Cortex of kidney (tissue), 1 donor: Measurements from ENCODE around the gene CCDC195.
"Not testable (repeated sequence)": the region's sequence is repeated elsewhere in the genome, so short reads cannot be mapped to it uniquely, and the experiment has no call there.

ENCODE experiments used
- DNase-seq: peaks from one replicate; lab custom pipeline; 2025; lab: John Stamatoyannopoulos, UW

CCDC195 gene

GRCh38 chr2:224690868-224691267, 25.3 kb downstream of the CCDC195 start:
- no peak for DNase-seq

- no peak for DNase-seq
These were observed 26.6 kb downstream of the CCDC195 start for GRCh38 chr2:224689539-224689938.

GRCh38 chr2:224688997-224689396, 27.2 kb downstream of the CCDC195 start:
- no peak for DNase-seq

GRCh38 chr2:224687156-224687555, 29.0 kb downstream of the CCDC195 start:
- DNase-seq: no peak

GRCh38 chr2:224685121-224685520, 31.0 kb downstream of the CCDC195 start:
- no peak for DNase-seq

- no peak for DNase-seq
These were observed 34.0 kb downstream of the CCDC195 start for GRCh38 chr2:224682134-224682533.

GRCh38 chr2:224671731-224672130, 44.4 kb downstream of the CCDC195 start:
- DNase-seq: no peak

GRCh38 chr2:224670203-224670602, 46.0 kb downstream of the CCDC195 start:
- DNase-seq: no peak

- no peak for DNase-seq
These were observed 46.7 kb downstream of the CCDC195 start for GRCh38 chr2:224669449-224669848.

- DNase-seq: no peak
These were observed 47.8 kb downstream of the CCDC195 start for GRCh38 chr2:224668123-224668909.

GRCh38 chr2:224666951-224667553, 49.1 kb downstream of the CCDC195 start:
- no peak for DNase-seq

GRCh38 chr2:224663322-224663721, 52.8 kb downstream of the CCDC195 start:
- not testable (repeated sequence) for DNase-seq

- DNase-seq: not testable (repeated sequence)
These were observed 54.5 kb downstream of the CCDC195 start for GRCh38 chr2:224661708-224662107.

GRCh38 chr2:224659714-224660113, 56.5 kb downstream of the CCDC195 start:
- DNase-seq: no peak

GRCh38 chr2:224658780-224659405, 57.3 kb downstream of the CCDC195 start:
- no peak for DNase-seq

- no peak for DNase-seq
These were observed 58.8 kb downstream of the CCDC195 start for GRCh38 chr2:224657349-224657748.

GRCh38 chr2:224655006-224655537, 61.1 kb downstream of the CCDC195 start:
- no peak for DNase-seq
